ENCODE measurements around the gene IL33. TPM values are rescaled to one million over a fixed set of nuclear protein-coding genes. Genes with fewer than 3 reads are reported as not detected.

Gene IL33
- total RNA-seq, 1 donor from 2014 or later, result not detected

DNA sequence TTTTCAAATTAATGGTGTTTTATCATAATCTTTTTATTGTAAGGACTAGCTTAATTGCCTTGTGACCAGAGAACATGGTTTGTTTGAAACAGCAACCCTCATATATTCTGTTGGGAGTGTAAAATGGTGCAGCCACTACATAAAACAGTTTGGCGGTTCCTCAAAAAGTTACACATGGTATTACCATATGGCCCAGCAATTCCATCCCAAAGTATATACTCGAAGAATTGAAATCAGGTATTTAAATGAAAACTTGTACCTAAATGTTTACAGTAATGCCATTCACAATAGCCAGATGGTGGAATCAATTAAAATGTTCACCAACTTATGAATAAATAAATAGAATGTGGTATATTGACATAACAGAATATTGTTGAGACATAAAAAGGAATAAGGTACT lies 14.8 kb upstream of the IL33 start:
- DNase-seq (ENCODE audit: low read depth) (no peak), FAIRE-seq (no peak)
- Mint-ChIP-seq H3K4me3 (ENCODE audit: unreplicated experiment) (no peak overlapping the region), H3K27ac (ENCODE audit: unreplicated experiment) (no peak overlapping the region), H3K4me1 (ENCODE audit: low read depth, unreplicated experiment) (no peaks in the 10 kb centered on the region), H3K9me3 (ENCODE audit: unreplicated experiment) (peaks cover 2% of the 10 kb centered on the region), H3K27me3 (ENCODE audit: low read depth, unreplicated experiment) (peaks cover 2% of the 10 kb centered on the region), H3K36me3 (ENCODE audit: low read depth, unreplicated experiment) (no peaks in the 10 kb centered on the region)
- Histone ChIP-seq H3K36me3 (ENCODE audit: insufficient read depth, low read length) (no peaks in the 10 kb centered on the region), H3K4me3 (ENCODE audit: insufficient read depth, low read depth, low read length) (no peak overlapping the region), H3K27me3 (ENCODE audit: insufficient read depth, low read length) (no peaks in the 10 kb centered on the region), H3K9me3 (ENCODE audit: insufficient read depth, low read depth, low read length) (no peaks in the 10 kb centered on the region), H3K27ac (ENCODE audit: low read depth, low read length) (no peak overlapping the region), H4K20me1 (ENCODE audit: insufficient read depth, low read length) (no peaks in the 10 kb centered on the region), H3K4me1 (ENCODE audit: insufficient read depth, low read length) (no peaks in the 10 kb centered on the region), H3K79me2 (ENCODE audit: insufficient read depth, low read length) (no peaks in the 10 kb centered on the region), H3K4me2 (ENCODE audit: low read length) (no peak overlapping the region), H2AFZ (ENCODE audit: low read depth, low read length) (no peak overlapping the region), H3K9ac (ENCODE audit: low read length) (no peak overlapping the region)
- TF ChIP-seq CTCF (IDR thresholded peaks at IDR 0.05; ENCODE audit: insufficient read depth, low read depth, low read length) (no peak), EZH2 (IDR thresholded peaks at IDR 0.05; ENCODE audit: insufficient read depth, low read length) (no peak)

DNA sequence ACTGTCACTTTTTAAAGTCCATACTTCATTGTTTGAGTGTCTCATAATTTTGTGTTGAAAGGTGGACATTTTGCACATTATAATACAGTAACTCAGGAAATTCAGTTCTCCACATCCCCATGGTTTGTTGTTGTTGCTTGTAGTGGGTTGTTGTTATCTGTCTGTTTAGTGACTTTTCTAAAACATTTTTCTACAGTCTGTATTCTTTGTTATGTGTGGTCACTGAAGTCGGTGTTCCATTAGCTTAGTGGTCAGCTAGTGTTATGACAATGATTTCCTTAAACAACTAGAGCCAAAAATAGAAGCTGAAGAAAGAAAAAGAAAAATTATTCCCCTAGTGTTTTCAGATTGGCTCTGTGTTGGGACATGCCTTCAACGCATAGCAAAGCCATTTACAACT lies 5.6 kb upstream of the IL33 start:
- Histone ChIP-seq H3K4me3 (ENCODE audit: insufficient read depth, low read depth, low read length) (no peak overlapping the region), H3K27me3 (ENCODE audit: insufficient read depth, low read length) (no peaks in the 10 kb centered on the region), H3K79me2 (ENCODE audit: insufficient read depth, low read length) (no peaks in the 10 kb centered on the region), H3K4me2 (ENCODE audit: low read length) (no peak overlapping the region), H3K4me1 (ENCODE audit: insufficient read depth, low read length) (no peaks in the 10 kb centered on the region), H3K9ac (ENCODE audit: low read length) (no peak overlapping the region), H3K36me3 (ENCODE audit: insufficient read depth, low read length) (no peaks in the 10 kb centered on the region), H4K20me1 (ENCODE audit: insufficient read depth, low read length) (no peaks in the 10 kb centered on the region), H3K9me3 (ENCODE audit: insufficient read depth, low read depth, low read length) (peaks cover 6% of the 10 kb centered on the region), H2AFZ (ENCODE audit: low read depth, low read length) (no peak overlapping the region), H3K27ac (ENCODE audit: low read depth, low read length) (no peak overlapping the region)
- DNase-seq (ENCODE audit: low read depth) (no peak), FAIRE-seq (no peak)
- H3K4me3 Mint-ChIP-seq (ENCODE audit: unreplicated experiment), result no peak overlapping the region
- peaks cover 17% of the 10 kb centered on the region for H3K9me3 Mint-ChIP-seq (ENCODE audit: unreplicated experiment)
- no peaks in the 10 kb centered on the region for H3K27me3 Mint-ChIP-seq (ENCODE audit: low read depth, unreplicated experiment)
- H3K36me3 Mint-ChIP-seq (ENCODE audit: low read depth, unreplicated experiment), result no peaks in the 10 kb centered on the region
- TF ChIP-seq CTCF (IDR thresholded peaks at IDR 0.05; ENCODE audit: insufficient read depth, low read depth, low read length), result no peak
- no peak for TF ChIP-seq EZH2 (IDR thresholded peaks at IDR 0.05; ENCODE audit: insufficient read depth, low read length)
- no peak overlapping the region for H3K27ac Mint-ChIP-seq (ENCODE audit: unreplicated experiment)
- H3K4me1 Mint-ChIP-seq (ENCODE audit: low read depth, unreplicated experiment), result no peaks in the 10 kb centered on the region

DNA sequence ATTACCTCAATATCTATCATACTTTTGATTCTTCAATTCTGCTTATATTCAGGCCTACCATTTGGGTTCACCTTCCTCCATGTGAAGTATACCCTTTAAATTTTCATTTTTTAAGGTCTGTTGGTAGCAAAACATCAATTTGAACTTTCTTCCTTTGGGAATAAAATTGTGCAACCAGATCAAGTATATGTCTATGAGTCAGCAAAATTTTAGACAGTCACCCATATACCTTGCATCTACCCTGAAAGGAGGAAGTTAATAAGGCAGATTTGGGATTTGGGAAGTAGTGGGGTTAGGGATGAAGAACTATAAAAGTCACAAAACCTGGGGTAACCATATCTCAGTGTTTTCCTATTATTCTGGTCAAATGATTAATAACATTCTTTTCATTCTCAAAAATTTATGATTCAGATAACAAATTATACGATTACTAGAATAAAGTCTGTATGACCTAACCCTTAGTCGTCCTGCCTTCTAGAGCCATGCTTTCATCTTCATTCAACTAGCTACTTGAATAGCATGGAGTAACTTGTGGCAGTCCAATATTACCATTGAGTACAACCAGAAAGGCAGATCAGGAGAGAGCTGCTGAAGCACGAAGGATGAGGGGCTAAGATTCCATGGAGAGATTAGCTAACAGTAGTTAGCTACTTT lies 2.8 kb upstream of the IL33 start:
- no peak for FAIRE-seq
- no peak overlapping the region for H3K27ac Mint-ChIP-seq (ENCODE audit: unreplicated experiment)
- H3K27me3 ChIP-seq (ENCODE audit: insufficient read depth, low read length), result no peaks in the 10 kb centered on the region
- no peaks in the 10 kb centered on the region for H3K79me2 ChIP-seq (ENCODE audit: insufficient read depth, low read length)
- H3K9ac ChIP-seq (ENCODE audit: low read length), result no peak overlapping the region
- H3K4me2 ChIP-seq (ENCODE audit: low read length), result no peak overlapping the region
- H3K4me1 Mint-ChIP-seq (ENCODE audit: low read depth, unreplicated experiment), result peaks cover 3% of the 10 kb centered on the region
- H3K36me3 ChIP-seq (ENCODE audit: insufficient read depth, low read length), result no peaks in the 10 kb centered on the region
- TF ChIP-seq CTCF (IDR thresholded peaks at IDR 0.05; ENCODE audit: insufficient read depth, low read depth, low read length) (no peak), EZH2 (IDR thresholded peaks at IDR 0.05; ENCODE audit: insufficient read depth, low read length) (no peak)
- no peak overlapping the region for H3K4me3 Mint-ChIP-seq (ENCODE audit: unreplicated experiment)
- no peaks in the 10 kb centered on the region for H4K20me1 ChIP-seq (ENCODE audit: insufficient read depth, low read length)
- no peak overlapping the region for H2AFZ ChIP-seq (ENCODE audit: low read depth, low read length)
- H3K27ac ChIP-seq (ENCODE audit: low read depth, low read length), result no peak overlapping the region
- no peak for DNase-seq (ENCODE audit: low read depth)
- H3K36me3 Mint-ChIP-seq (ENCODE audit: low read depth, unreplicated experiment), result no peaks in the 10 kb centered on the region
- H3K9me3 ChIP-seq (ENCODE audit: insufficient read depth, low read depth, low read length), result peaks cover 6% of the 10 kb centered on the region
- peaks cover 13% of the 10 kb centered on the region for H3K9me3 Mint-ChIP-seq (ENCODE audit: unreplicated experiment)
- no peaks in the 10 kb centered on the region for H3K27me3 Mint-ChIP-seq (ENCODE audit: low read depth, unreplicated experiment)
- H3K4me1 ChIP-seq (ENCODE audit: insufficient read depth, low read length), result no peaks in the 10 kb centered on the region
- H3K4me3 ChIP-seq (ENCODE audit: insufficient read depth, low read depth, low read length), result no peak overlapping the region

Measured in astrocyte (in vitro differentiated cells and primary cell).